Gastroesophageal sphincter (tissue), 4 donors: ENCODE results near the gene CDKL2. TPM values are rescaled to one million over a fixed set of nuclear protein-coding genes. Genes with fewer than 3 reads are reported as not detected.
"Not testable (repeated sequence)": the region's sequence is repeated elsewhere in the genome, so short reads cannot be mapped to it uniquely, and the experiment has no call there.

ENCODE experiments used
- ATAC-seq: fragments of 150-250 bp; one replicate; pipeline ENCODE4 v1.9.1; 2016; ENCODE audit warnings: mild to moderate bottlenecking, moderate library complexity
- H3K27ac ChIP-seq, 4 donors: fragments of 200-600 bp; sonication (generic) in 3 of 4; 1 replicate in 3 of 4; 2 replicates in 1 of 4; pipeline ENCODE4 v1.5.1; 2016 to 2019
- H3K27me3 ChIP-seq: fragments of 200-600 bp; sonication (generic); one replicate; pipeline ENCODE4 v1.5.1; 2019
- H3K36me3 ChIP-seq, 2 donors: fragments of 200-600 bp; sonication (generic); one replicate each; pipeline ENCODE4 v1.5.1; 2019; ENCODE audit warnings: control low read depth in 1 of 2
- H3K4me1 ChIP-seq, 3 donors: fragments of 200-600 bp; sonication (generic); 1 replicate in 2 of 3; 2 replicates in 1 of 3; pipeline ENCODE4 v1.5.1; 2016 to 2019; ENCODE audit warnings: control low read depth in 2 of 3
- H3K4me3 ChIP-seq, 2 donors: fragments of 200-600 bp; sonication (generic); one replicate each; pipeline ENCODE4 v1.5.1; 2019; ENCODE audit warnings: mild to moderate bottlenecking in 1 of 2, moderate library complexity in 1 of 2
- H3K9me3 ChIP-seq, 3 donors: fragments of 200-600 bp; sonication (generic); one replicate each; pipeline ENCODE4 v1.5.1; 2017 to 2019; ENCODE audit warnings: control low read depth in 2 of 3
- CTCF ChIP-seq, 4 experiments: fragments of 200-600 bp in 2 of 4; fragments of 450-650 bp in 2 of 4; sonication (generic) in 1 of 4; IDR thresholded peaks; one replicate each; pipeline ENCODE4 v1.5.1; 2017 to 2019; ENCODE audit warnings: antibody characterized with exemption in 4 of 4, mild to moderate bottlenecking in 2 of 4, moderate library complexity in 2 of 4
- EP300 ChIP-seq: sonication (generic); formaldehyde crosslinking; IDR thresholded peaks from one replicate; pipeline ENCODE4 v1.6.1; 2017; ENCODE audit warnings: antibody characterized with exemption, mild to moderate bottlenecking
- POLR2A ChIP-seq, 2 donors: fragments of 450-650 bp; IDR thresholded peaks; one replicate each; pipeline ENCODE4 v1.6.1; 2017; ENCODE audit warnings: antibody characterized with exemption in 2 of 2, mild to moderate bottlenecking in 2 of 2, moderate library complexity in 1 of 2
- POLR2AphosphoS5 ChIP-seq: sonication (generic); formaldehyde crosslinking; IDR thresholded peaks from one replicate; pipeline ENCODE4 v1.6.1; 2017; ENCODE audit warnings: antibody characterized with exemption
- WGBS, 2 donors: methylation state at CpG; one replicate each; pipeline ENCODE4 v1.1.5; 2018; ENCODE audit warnings: low coverage in 1 of 2; 5-methylcytosine and 5-hydroxymethylcytosine counted together
- total RNA-seq, 4 donors: library from RNA; depleted of rRNA; stranded (reverse); fragments of >200 nt; gene quantifications; one replicate each; pipeline ENCODE4 v1.1.0, GENCODE V29; 2016

CDKL2 gene
- total RNA-seq, 4 donors from 2014 or later = 3.9 to 8.1 (median 6.0) TPM

GRCh38 chr4:75666299-75666698, 36.0 kb upstream of the CDKL2 start:
- H3K27me3 ChIP-seq = no peaks in the 10 kb centered on the region
- H3K9me3 ChIP-seq = no peaks in the 10 kb centered on the region
- no peak for ATAC-seq
- no peak for TF ChIP-seq EP300
- no peak for TF ChIP-seq CTCF (IDR thresholded peaks at IDR 0.05)
- no peak for TF ChIP-seq POLR2AphosphoS5
- no peak for TF ChIP-seq POLR2A (IDR thresholded peaks at IDR 0.05)
- WGBS, 2 donors = 70 to 81% methylated on average over 4 of the region's 4 CpGs
- no peak overlapping the region for H3K4me3 ChIP-seq
- H3K36me3 ChIP-seq = peaks cover 0 to 6% of the 10 kb centered on the region in 2 donors
- H3K27ac ChIP-seq = no peak overlapping the region
- H3K4me1 ChIP-seq = peaks cover 2 to 69% (median 7%) of the 10 kb centered on the region in 3 donors

DNA sequence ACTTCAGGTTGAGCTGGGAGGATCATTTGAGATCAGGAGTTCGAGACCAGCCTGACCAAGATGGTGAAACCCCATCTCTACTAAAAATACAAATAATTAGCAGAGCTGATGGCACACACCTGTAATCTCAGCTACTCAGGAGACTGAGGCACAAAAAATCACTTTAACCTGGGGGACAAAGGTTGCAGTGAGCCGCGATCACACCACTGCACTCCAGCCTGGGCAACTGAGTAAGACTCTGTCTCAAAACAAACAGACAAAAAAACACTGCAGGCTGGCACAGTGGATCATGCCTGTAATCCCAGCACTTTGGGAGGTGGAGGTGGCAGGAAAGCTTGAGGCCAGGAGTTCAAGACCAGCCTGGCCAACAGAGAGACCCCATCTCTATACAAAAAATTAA, 34.3 kb upstream of the CDKL2 start:
- H3K36me3 ChIP-seq = peaks cover 0 to 20% of the 10 kb centered on the region in 2 donors
- not testable (repeated sequence) for H3K9me3 ChIP-seq, H3K27me3 ChIP-seq, H3K27ac ChIP-seq, ATAC-seq, H3K4me3 ChIP-seq
- peaks cover 2 to 69% (median 7%) of the 10 kb centered on the region in 3 donors for H3K4me1 ChIP-seq
- 100% methylated on average over 2 of the region's 3 CpGs; no CpG with 5 or more reads in 1 of the 2 donors for WGBS, 2 donors

GRCh38 chr4:75662626-75663025, 32.3 kb upstream of the CDKL2 start:
- peaks cover under 1 to 61% (median 2%) of the 10 kb centered on the region in 3 donors for H3K4me1 ChIP-seq
- ATAC-seq = no peak
- WGBS, 2 donors = 86 to 94% methylated on average over 2 of the region's 2 CpGs

DNA sequence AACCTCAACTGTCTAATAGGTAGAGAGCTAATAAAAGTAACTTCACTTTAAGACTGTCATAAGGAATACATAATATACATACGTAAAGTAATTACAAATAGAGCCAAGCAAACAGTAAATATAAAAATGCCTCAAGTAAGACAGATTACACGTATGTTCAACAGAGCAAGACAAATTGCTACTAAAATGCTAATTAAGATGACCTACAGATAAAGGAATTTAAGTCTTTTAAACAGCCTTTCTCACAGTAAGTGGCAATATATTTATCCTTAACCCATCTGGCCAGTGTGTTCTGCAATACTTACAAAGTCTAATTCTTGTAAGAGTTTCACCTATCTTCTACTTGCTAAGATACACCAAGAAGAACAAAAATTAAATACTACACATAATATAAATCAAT, 30.2 kb upstream of the CDKL2 start:
- WGBS, 2 donors = 18 to 50% methylated on average over 2 of the region's 2 CpGs
- H3K27ac ChIP-seq = no peak overlapping the region
- H3K9me3 ChIP-seq = no peaks in the 10 kb centered on the region
- TF ChIP-seq POLR2AphosphoS5 = no peak
- TF ChIP-seq EP300 = no peak
- TF ChIP-seq CTCF (IDR thresholded peaks at IDR 0.05) = no peak
- no peak for TF ChIP-seq POLR2A (IDR thresholded peaks at IDR 0.05)
- H3K36me3 ChIP-seq = peaks cover 3 to 53% of the 10 kb centered on the region in 2 donors
- H3K4me3 ChIP-seq = no peak overlapping the region
- no peak for ATAC-seq
- H3K27me3 ChIP-seq = no peaks in the 10 kb centered on the region
- peaks cover 0 to 41% (median 0%) of the 10 kb centered on the region in 3 donors for H3K4me1 ChIP-seq

More at GRCh38 chr4:75662626-75663025, 32.3 kb upstream of the CDKL2 start:
- Histone ChIP-seq H3K36me3 (peaks cover 3 to 34% of the 10 kb centered on the region in 2 donors), H3K4me3 (no peak overlapping the region), H3K27ac (no peak overlapping the region), H3K27me3 (no peaks in the 10 kb centered on the region), H3K9me3 (no peaks in the 10 kb centered on the region)
- TF ChIP-seq POLR2A (IDR thresholded peaks at IDR 0.05) = no peak
- no peak for TF ChIP-seq CTCF (IDR thresholded peaks at IDR 0.05)
- no peak for TF ChIP-seq EP300
- no peak for TF ChIP-seq POLR2AphosphoS5

- Histone ChIP-seq H3K9me3 (no peaks in the 10 kb centered on the region), H3K4me3 (no peak overlapping the region), H3K4me1 (peaks cover 0 to 32% (median 0%) of the 10 kb centered on the region in 3 donors), H3K36me3 (peaks cover 3 to 62% of the 10 kb centered on the region in 2 donors), H3K27ac (no peak overlapping the region), H3K27me3 (no peaks in the 10 kb centered on the region)
- 57 to 67% methylated on average over 1 of the region's 1 CpG for WGBS, 2 donors
- no peak for TF ChIP-seq EP300
- TF ChIP-seq POLR2AphosphoS5 = no peak
- TF ChIP-seq CTCF (IDR thresholded peaks at IDR 0.05) = no peak
- TF ChIP-seq POLR2A (IDR thresholded peaks at IDR 0.05) = no peak
- ATAC-seq = no peak
These were observed 29.2 kb upstream of the CDKL2 start for GRCh38 chr4:75659512-75660031.
